Uterus (tissue), 4 donors: ENCODE measurements around the gene GSS. TPM values are rescaled to one million over a fixed set of nuclear protein-coding genes. Genes with fewer than 3 reads are reported as not detected.

Source experiments
- DNase-seq, 2 donors: peaks; one replicate each; pipeline ENCODE4 v3.0.0-alpha.2; 2019 to 2020
- H3K27ac ChIP-seq, 2 donors: fragments of 200-600 bp; sonication (generic); 1 replicate in 1 of 2; 2 replicates in 1 of 2; pipeline ENCODE4 v1.5.1; 2016 to 2018
- H3K27me3 ChIP-seq, 2 donors: fragments of 200-600 bp; sonication (generic); one replicate each; pipeline ENCODE4 v1.5.1; 2018 to 2019; ENCODE audit warnings: control low read depth in 1 of 2
- H3K36me3 ChIP-seq, 2 donors: fragments of 200-600 bp; sonication (generic); one replicate each; pipeline ENCODE4 v1.5.1; 2019; ENCODE audit warnings: control low read depth in 1 of 2
- H3K4me1 ChIP-seq, 2 donors: fragments of 200-600 bp; sonication (generic); one replicate each; pipeline ENCODE4 v1.5.1; 2018 to 2019; ENCODE audit warnings: control low read depth in 1 of 2
- H3K4me3 ChIP-seq, 2 donors: fragments of 200-600 bp; sonication (generic); 1 replicate in 1 of 2; 2 replicates in 1 of 2; pipeline ENCODE4 v1.5.1; 2018 to 2019; ENCODE audit warnings: mild to moderate bottlenecking in 1 of 2
- H3K9me3 ChIP-seq, 2 donors: fragments of 200-600 bp; sonication (generic); one replicate each; pipeline ENCODE4 v1.5.1; 2019; ENCODE audit warnings: control low read depth in 1 of 2
- CTCF ChIP-seq, 4 experiments: fragments of 200-600 bp in 2 of 4; fragments of 450-650 bp in 2 of 4; sonication (generic) in 2 of 4; IDR thresholded peaks; one replicate each; pipeline ENCODE4 v1.5.1; 2016 to 2019; ENCODE audit warnings: antibody characterized with exemption in 4 of 4, mild to moderate bottlenecking in 2 of 4, moderate library complexity in 1 of 4
- POLR2A ChIP-seq, 2 donors: fragments of 450-650 bp; IDR thresholded peaks; one replicate each; pipeline ENCODE4 v1.6.1; 2016; ENCODE audit warnings: antibody characterized with exemption in 2 of 2, mild to moderate bottlenecking in 1 of 2, moderate library complexity in 1 of 2
- intact Hi-C: fragments of 100-400 bp; cut with DNase I; formaldehyde crosslinking; loops from one replicate; pipeline ENCODE4 v1.15.1; 2023; ENCODE audit warnings: low total_unique reads
- total RNA-seq, 4 donors: library from RNA; depleted of rRNA in 3 of 4; stranded (reverse); fragments of >200 nt in 3 of 4; gene quantifications; one replicate each; pipeline versions ENCODE4 v1.1.0 to v1.2.4, GENCODE V29; 2014 to 2023
- donor health status: DM: yes; HTN: yes; CAD: no.

The GSS gene
- total RNA-seq, 4 donors from 2014 or later = 3.8 to 47.2 (median 16.5) TPM

GRCh38 chr20:34971561-34972235 is 16.1 kb upstream of the GSS start:
- TF ChIP-seq CTCF (IDR thresholded peaks at IDR 0.05) (no peak), POLR2A (IDR thresholded peaks at IDR 0.05) (no peak)
- no peaks in the 10 kb centered on the region for H3K36me3 ChIP-seq
- no peaks in the 10 kb centered on the region for H3K4me1 ChIP-seq
- no peak overlapping the region for H3K4me3 ChIP-seq
- no peaks in the 10 kb centered on the region for H3K9me3 ChIP-seq
- intact Hi-C loops = no loop called here
- DNase-seq = no peak
- H3K27me3 ChIP-seq = no peaks in the 10 kb centered on the region
- no peak overlapping the region for H3K27ac ChIP-seq

- Histone ChIP-seq H3K27ac (no peak overlapping the region), H3K27me3 (no peaks in the 10 kb centered on the region), H3K4me3 (no peak overlapping the region), H3K36me3 (no peaks in the 10 kb centered on the region), H3K4me1 (no peaks in the 10 kb centered on the region), H3K9me3 (no peaks in the 10 kb centered on the region)
- DNase-seq = no peak
- intact Hi-C loops = no loop called here
- TF ChIP-seq CTCF (IDR thresholded peaks at IDR 0.05) (no peak), POLR2A (IDR thresholded peaks at IDR 0.05) (no peak)
These were observed 15.4 kb upstream of the GSS start for GRCh38 chr20:34970846-34971560.

GRCh38 chr20:34970193-34970840 is 14.7 kb upstream of the GSS start:
- H3K27ac ChIP-seq = no peak overlapping the region
- no peaks in the 10 kb centered on the region for H3K9me3 ChIP-seq
- no peaks in the 10 kb centered on the region for H3K4me1 ChIP-seq
- intact Hi-C loops = no loop called here
- no peaks in the 10 kb centered on the region for H3K36me3 ChIP-seq
- no peak for TF ChIP-seq CTCF (IDR thresholded peaks at IDR 0.05)
- TF ChIP-seq POLR2A (IDR thresholded peaks at IDR 0.05) = no peak
- DNase-seq = no peak
- H3K27me3 ChIP-seq = no peaks in the 10 kb centered on the region
- H3K4me3 ChIP-seq = no peak overlapping the region

GRCh38 chr20:34968042-34968775 is 12.6 kb upstream of the GSS start:
- intact Hi-C loops = no loop called here
- Histone ChIP-seq H3K27me3 (no peaks in the 10 kb centered on the region), H3K4me3 (no peak overlapping the region), H3K4me1 (no peaks in the 10 kb centered on the region), H3K27ac (no peak overlapping the region), H3K9me3 (no peaks in the 10 kb centered on the region), H3K36me3 (no peaks in the 10 kb centered on the region)
- DNase-seq = no peak
- TF ChIP-seq POLR2A (IDR thresholded peaks at IDR 0.05) = no peak
- no peak for TF ChIP-seq CTCF (IDR thresholded peaks at IDR 0.05)
